Muscle of leg (tissue), 11 donors: ENCODE results near the gene MSMP. TPM values are rescaled to one million over a fixed set of nuclear protein-coding genes. Genes with fewer than 3 reads are reported as not detected.

ENCODE experiments used
- DNase-seq: peaks from one replicate; pipeline ENCODE4 v3.0.0; 2013
- H3K27ac ChIP-seq: one replicate; pipeline ENCODE4 v1.5.1; 2013; ENCODE audit warnings: mild to moderate bottlenecking, low read length, control low read depth
- H3K27me3 ChIP-seq: one replicate; pipeline ENCODE4 v1.6.1; 2013; ENCODE audit warnings: low read length; ENCODE audit not compliant: control insufficient read depth, insufficient read depth
- H3K36me3 ChIP-seq: one replicate; pipeline ENCODE4 v1.6.1; 2013; ENCODE audit warnings: low read length; ENCODE audit not compliant: control insufficient read depth, insufficient read depth
- H3K4me1 ChIP-seq: one replicate; pipeline ENCODE4 v1.6.1; 2013; ENCODE audit warnings: low read length; ENCODE audit not compliant: control insufficient read depth, insufficient read depth
- H3K4me3 ChIP-seq: one replicate; pipeline ENCODE4 v1.5.1; 2013; ENCODE audit warnings: low read length, control low read depth
- H3K9me3 ChIP-seq: replicated peaks from 2 replicates; pipeline ENCODE4 v1.6.1; 2013; ENCODE audit warnings: low read depth, low read length; ENCODE audit not compliant: control insufficient read depth
- WGBS: methylation state at CpG from one replicate; pipeline ENCODE4 v1.1.5; 2013; ENCODE audit warnings: missing lambda C conversion rate; ENCODE audit not compliant: insufficient coverage; 5-methylcytosine and 5-hydroxymethylcytosine counted together
- polyA plus RNA-seq, 8 donors: library from polyadenylated mRNA; unstranded; fragments of 120-200 nt; gene quantifications; one replicate each; pipeline versions ENCODE4 v1.2.1 to v1.2.3, GENCODE V29; 2013; ENCODE audit warnings: inconsistent platforms in 1 of 8, low replicate concordance in 1 of 8; ENCODE audit not compliant: insufficient read length in 8 of 8, insufficient read depth in 1 of 8
- total RNA-seq: library from RNA; stranded (reverse); fragments of 120-200 nt; gene quantifications from one replicate; pipeline ENCODE4 v1.2.4, GENCODE V29; 2013

Gene MSMP
- total and polyA plus RNA-seq, 9 donors: 0.18 to 0.50 (median 0.42) TPM; not detected in 6

- H3K4me3 ChIP-seq: peak overlapping the region; percentile 63
- 2% methylated on average over 18 of the region's 20 CpGs for WGBS
- H3K9me3 ChIP-seq: no peaks in the 10 kb centered on the region
Measured at GRCh38 chr9:35757226-35757891, 3.3 kb upstream of the MSMP start.

GRCh38 chr9:35756275-35757225, 2.5 kb upstream of the MSMP start:
- peak; percentile 78 for DNase-seq
- no peaks in the 10 kb centered on the region for H3K9me3 ChIP-seq
- H3K27ac ChIP-seq: peak overlapping the region; percentile 91
- peaks cover 12% of the 10 kb centered on the region for H3K4me1 ChIP-seq
- WGBS: 23% methylated on average over 18 of the region's 48 CpGs
- H3K27me3 ChIP-seq: no peaks in the 10 kb centered on the region
- H3K36me3 ChIP-seq: peaks cover 41% of the 10 kb centered on the region
- peak overlapping the region; percentile 63 for H3K4me3 ChIP-seq

More at GRCh38 chr9:35757226-35757891, 3.3 kb upstream of the MSMP start:
- H3K27ac ChIP-seq: peak overlapping the region; percentile 91
- H3K4me1 ChIP-seq: peaks cover 12% of the 10 kb centered on the region
- no peaks in the 10 kb centered on the region for H3K27me3 ChIP-seq
- DNase-seq: peak; percentile 64
- H3K36me3 ChIP-seq: peaks cover 33% of the 10 kb centered on the region

GRCh38 chr9:35755071-35755470, 995 bp upstream of the MSMP start:
- no peak overlapping the region for H3K27ac ChIP-seq
- no peak overlapping the region for H3K4me3 ChIP-seq
- H3K36me3 ChIP-seq: peaks cover 56% of the 10 kb centered on the region
- peaks cover 18% of the 10 kb centered on the region for H3K4me1 ChIP-seq
- H3K27me3 ChIP-seq: no peaks in the 10 kb centered on the region
- DNase-seq: no peak
- WGBS: 78% methylated on average over 3 of the region's 4 CpGs
- H3K9me3 ChIP-seq: no peaks in the 10 kb centered on the region

- Histone ChIP-seq H3K4me3 (no peak overlapping the region), H3K4me1 (peaks cover 24% of the 10 kb centered on the region), H3K9me3 (no peaks in the 10 kb centered on the region), H3K36me3 (peaks cover 56% of the 10 kb centered on the region), H3K27ac (no peak overlapping the region), H3K27me3 (no peaks in the 10 kb centered on the region)
- no peak for DNase-seq
- 100% methylated on average over 1 of the region's 5 CpGs for WGBS
Measured at GRCh38 chr9:35753466-35753865, 610 bp downstream of the MSMP start.

GRCh38 chr9:35750256-35750531, 3.9 kb downstream of the MSMP start:
- H3K4me1 ChIP-seq: peaks cover 37% of the 10 kb centered on the region
- no peaks in the 10 kb centered on the region for H3K27me3 ChIP-seq
- H3K4me3 ChIP-seq: no peak overlapping the region
- DNase-seq: no peak
- no peaks in the 10 kb centered on the region for H3K9me3 ChIP-seq
- peaks cover 58% of the 10 kb centered on the region for H3K36me3 ChIP-seq
- WGBS: 100% methylated on average over 1 of the region's 4 CpGs
- H3K27ac ChIP-seq: no peak overlapping the region

- DNase-seq: no peak
- Histone ChIP-seq H3K4me1 (peaks cover 37% of the 10 kb centered on the region), H3K27me3 (no peaks in the 10 kb centered on the region), H3K36me3 (peaks cover 59% of the 10 kb centered on the region), H3K4me3 (peak overlapping the region; percentile 97), H3K27ac (peak overlapping the region; percentile 92), H3K9me3 (no peaks in the 10 kb centered on the region)
- 0% methylated on average over 10 of the region's 19 CpGs for WGBS
Measured at GRCh38 chr9:35749515-35750255, 4.4 kb downstream of the MSMP start.

DNA sequence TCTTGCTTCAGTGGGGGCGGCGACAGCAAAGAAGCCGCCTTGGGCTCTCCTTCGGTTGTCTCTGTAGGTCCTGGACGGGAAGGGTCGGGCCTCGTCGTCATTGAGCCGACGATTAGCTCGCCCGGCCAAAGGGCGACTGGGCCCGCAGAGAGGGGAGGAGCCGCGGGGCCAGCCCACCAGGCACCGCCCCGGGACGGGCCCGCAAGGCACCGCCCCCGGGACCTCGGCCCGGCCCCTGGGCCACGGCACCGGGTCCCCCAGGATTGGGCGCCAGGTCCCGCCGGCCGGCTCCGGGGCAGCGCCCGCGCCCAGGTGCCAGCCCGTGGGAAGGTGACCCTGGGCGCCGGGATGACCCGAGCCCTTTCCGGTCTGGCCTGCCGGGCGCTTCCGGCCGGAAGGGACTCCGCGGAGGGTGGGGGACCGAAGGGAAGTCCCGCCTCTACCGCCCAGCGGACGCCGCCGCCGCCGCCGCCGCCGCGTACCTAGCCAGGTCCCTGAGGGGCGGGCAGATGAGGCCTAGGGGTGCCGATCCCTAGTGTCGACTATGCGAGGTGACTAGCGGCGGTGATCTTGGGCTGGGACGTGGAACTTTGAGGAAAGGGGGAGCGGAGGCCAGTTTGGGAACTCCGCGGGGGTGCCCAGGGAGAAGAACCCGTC, 5.1 kb downstream of the MSMP start, which contains the start of the genes GBA2 and RGP1:
Gene GBA2, minus strand, starts transcription at position 371 of the 657 bp plus-strand sequence. CDS start 524 bp downstream, outside the sequence.
Gene RGP1, plus strand, starts transcription at position 430 of the 657 bp plus-strand sequence. CDS start 469 bp downstream, outside the sequence.
- H3K36me3 ChIP-seq: peaks cover 59% of the 10 kb centered on the region
- peaks cover 37% of the 10 kb centered on the region for H3K4me1 ChIP-seq
- H3K4me3 ChIP-seq: peak within 1 kb of the TSS; percentile 97
- no peaks in the 10 kb centered on the region for H3K27me3 ChIP-seq
- no peaks in the 10 kb centered on the region for H3K9me3 ChIP-seq
- DNase-seq: peak; percentile 86
- peak within 1 kb of the TSS; percentile 92 for H3K27ac ChIP-seq
- WGBS: 1% methylated on average over 68 of the region's 69 CpGs

- H3K4me1 ChIP-seq: peaks cover 37% of the 10 kb centered on the region
- peak overlapping the region; percentile 80 for H3K27ac ChIP-seq
- H3K27me3 ChIP-seq: no peaks in the 10 kb centered on the region
- no peaks in the 10 kb centered on the region for H3K9me3 ChIP-seq
- WGBS: 2% methylated on average over 23 of the region's 24 CpGs
- peaks cover 59% of the 10 kb centered on the region for H3K36me3 ChIP-seq
- peak overlapping the region; percentile 97 for H3K4me3 ChIP-seq
- no peak for DNase-seq
Measured at GRCh38 chr9:35748242-35748857, 5.7 kb downstream of the MSMP start.

- Histone ChIP-seq H3K27me3 (no peaks in the 10 kb centered on the region), H3K9me3 (no peaks in the 10 kb centered on the region), H3K4me3 (peak overlapping the region; percentile 97), H3K4me1 (peaks cover 37% of the 10 kb centered on the region), H3K27ac (no peak overlapping the region), H3K36me3 (peaks cover 54% of the 10 kb centered on the region)
- no peak for DNase-seq
- WGBS: 55% methylated on average over 2 of the region's 3 CpGs
Measured at GRCh38 chr9:35746583-35746982, 7.5 kb downstream of the MSMP start.
